ENCODE data around the gene CEP57L1. TPM values are rescaled to one million over a fixed set of nuclear protein-coding genes. Genes with fewer than 3 reads are reported as not detected.

CEP57L1 gene
- total and polyA plus RNA-seq, 2 donors (not counting 1 experiment from before 2014, with no cell fraction given): 3.1 to 8.8 TPM

GRCh38 chr6:109073344-109074132 is 21.8 kb upstream of the CEP57L1 start:
- no peak overlapping the region for H3K4me3 Mint-ChIP-seq
- no CpG with 5 or more reads among the region's 7 CpGs for WGBS (ENCODE audit: insufficient coverage)
- H3K27ac Mint-ChIP-seq: no peak overlapping the region
- CTCF ChIA-PET: interaction anchor here (0.7 to 8.5 kb wide), 43 partner anchors 8 to 960 kb away, joined by 3 to 247 read pairs (median 4); partner anchors contain the start of genes ARMC2, CD164, CEP57L1 and SESN1
- H3K79me2 ChIP-seq (ENCODE audit: control insufficient read depth, insufficient read depth, low read length): no peaks in the 10 kb centered on the region
- H4K20me1 ChIP-seq (ENCODE audit: control insufficient read depth, insufficient read depth, low read length, poor library complexity, severe bottlenecking): no peaks in the 10 kb centered on the region
- no peak overlapping the region for H3K27ac ChIP-seq (ENCODE audit: low read length in 2 of 2)
- no peak overlapping the region for H3K4me2 ChIP-seq (replicated peaks; ENCODE audit: low read depth, low read length, poor library complexity, severe bottlenecking)
- ATAC-seq (ENCODE audit: low read depth) (peak; percentile 49), DNase-seq (peak; percentile 83)
- TF ChIP-seq CTCF (IDR thresholded peaks at IDR 0.05): peak; percentile 85
- no peak for TF ChIP-seq EZH2 (IDR thresholded peaks at IDR 0.05; ENCODE audit: borderline replicate concordance, insufficient read depth, low read depth, low read length, poor library complexity, severe bottlenecking)
- intact Hi-C loops (cut with micrococcal nuclease): loop anchor here (1.0 to 5.0 kb wide), 5 partner anchors 66 to 531 kb away; no protein-coding TSS in a partner anchor
- H2AFZ ChIP-seq (ENCODE audit: insufficient read depth, low read depth, low read length, poor library complexity, severe bottlenecking): no peak overlapping the region
- no peaks in the 10 kb centered on the region for H3K36me3 ChIP-seq (replicated peaks in 1 of 2; ENCODE audit: control extremely low read depth in 1 of 2, control insufficient read depth in 1 of 2, extremely low read depth in 1 of 2, insufficient read depth in 2 of 2, low read length in 1 of 2)
- H3K27me3 Mint-ChIP-seq: no peaks in the 10 kb centered on the region
- H3K9me3 Mint-ChIP-seq (ENCODE audit: insufficient read depth): no peaks in the 10 kb centered on the region
- no peak overlapping the region for H3K9ac ChIP-seq (ENCODE audit: low read length)
- POLR2A ChIA-PET: no interaction called here
- peaks cover 0 to 8% of the 10 kb centered on the region in 2 donors for H3K4me1 ChIP-seq (ENCODE audit: control insufficient read depth in 2 of 2, insufficient read depth in 2 of 2, low read length in 2 of 2)
- H3K4me3 ChIP-seq (ENCODE audit: control extremely low read depth in 1 of 5, extremely low read depth in 1 of 5, insufficient read depth in 1 of 5, low read depth in 2 of 5, low read length in 4 of 5): no peak overlapping the region
- H3K9me3 ChIP-seq (ENCODE audit: control extremely low read depth in 1 of 3, control insufficient read depth in 2 of 3, insufficient read depth in 1 of 3, low read length in 2 of 3): no peaks in the 10 kb centered on the region
- H3K4me1 Mint-ChIP-seq: peaks cover 5% of the 10 kb centered on the region
- no peaks in the 10 kb centered on the region for H3K27me3 ChIP-seq (replicated peaks in 1 of 4; ENCODE audit: control extremely low read depth in 1 of 4, control insufficient read depth in 3 of 4, insufficient read depth in 4 of 4, low read length in 3 of 4)

DNA sequence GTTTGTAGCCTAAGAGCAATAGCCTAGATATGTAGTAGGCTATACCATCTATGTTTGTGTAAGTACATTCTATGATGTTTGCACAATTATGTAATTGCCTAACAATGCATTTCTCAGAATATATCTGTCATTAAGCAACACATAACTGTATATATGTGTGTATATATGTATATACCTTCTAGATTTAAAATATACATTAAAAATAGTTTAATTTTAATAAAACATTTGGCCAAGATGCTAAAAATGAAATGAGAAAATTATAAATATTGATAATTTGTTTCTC is 21.2 kb upstream of the CEP57L1 start:
- H3K27me3 ChIP-seq (replicated peaks in 1 of 4; ENCODE audit: control extremely low read depth in 1 of 4, control insufficient read depth in 3 of 4, insufficient read depth in 4 of 4, low read length in 3 of 4): no peaks in the 10 kb centered on the region
- no peaks in the 10 kb centered on the region for H3K9me3 ChIP-seq (ENCODE audit: control extremely low read depth in 1 of 3, control insufficient read depth in 2 of 3, insufficient read depth in 1 of 3, low read length in 2 of 3)
- H3K27ac Mint-ChIP-seq: no peak overlapping the region
- peaks cover 5% of the 10 kb centered on the region for H3K4me1 Mint-ChIP-seq
- H3K4me2 ChIP-seq (replicated peaks; ENCODE audit: low read depth, low read length, poor library complexity, severe bottlenecking): no peak overlapping the region
- H3K4me1 ChIP-seq (ENCODE audit: control insufficient read depth in 2 of 2, insufficient read depth in 2 of 2, low read length in 2 of 2): peaks cover 0 to 8% of the 10 kb centered on the region in 2 donors
- no peak overlapping the region for H2AFZ ChIP-seq (ENCODE audit: insufficient read depth, low read depth, low read length, poor library complexity, severe bottlenecking)
- TF ChIP-seq CTCF (IDR thresholded peaks at IDR 0.05) (no peak), EZH2 (IDR thresholded peaks at IDR 0.05; ENCODE audit: borderline replicate concordance, insufficient read depth, low read depth, low read length, poor library complexity, severe bottlenecking) (no peak)
- no peaks in the 10 kb centered on the region for H3K9me3 Mint-ChIP-seq (ENCODE audit: insufficient read depth)
- ATAC-seq (ENCODE audit: low read depth) (no peak), DNase-seq (no peak)
- POLR2A ChIA-PET: no interaction called here
- H4K20me1 ChIP-seq (ENCODE audit: control insufficient read depth, insufficient read depth, low read length, poor library complexity, severe bottlenecking): no peaks in the 10 kb centered on the region
- H3K4me3 ChIP-seq (ENCODE audit: control extremely low read depth in 1 of 5, extremely low read depth in 1 of 5, insufficient read depth in 1 of 5, low read depth in 2 of 5, low read length in 4 of 5): no peak overlapping the region
- H3K4me3 Mint-ChIP-seq: no peak overlapping the region
- intact Hi-C loops (cut with micrococcal nuclease): loop anchor here (5.0 kb wide), 1 partner anchor 67 kb away; no protein-coding TSS in a partner anchor
- H3K9ac ChIP-seq (ENCODE audit: low read length): no peak overlapping the region
- H3K79me2 ChIP-seq (ENCODE audit: control insufficient read depth, insufficient read depth, low read length): no peaks in the 10 kb centered on the region
- H3K27ac ChIP-seq (ENCODE audit: low read length in 2 of 2): no peak overlapping the region
- H3K27me3 Mint-ChIP-seq: no peaks in the 10 kb centered on the region
- no peaks in the 10 kb centered on the region for H3K36me3 ChIP-seq (replicated peaks in 1 of 2; ENCODE audit: control extremely low read depth in 1 of 2, control insufficient read depth in 1 of 2, extremely low read depth in 1 of 2, insufficient read depth in 2 of 2, low read length in 1 of 2)
- CTCF ChIA-PET: interaction anchor here (0.7 to 8.5 kb wide), 23 partner anchors 8 to 554 kb away, joined by 3 to 247 read pairs (median 4); partner anchors contain the start of gene CD164

All from B cell (primary cell).